Measurements from ENCODE around the gene ITFG1. TPM values are rescaled to one million over a fixed set of nuclear protein-coding genes. Genes with fewer than 3 reads are reported as not detected.

The ITFG1 gene
- total RNA-seq, 4 donors from 2014 or later: 27.4 to 47.0 (median 36.9) TPM

GRCh38 chr16:47431960-47432359 is 28.9 kb downstream of the ITFG1 start:
- Histone ChIP-seq H3K9me3 (no peaks in the 10 kb centered on the region), H3K27ac (no peak overlapping the region), H3K4me1 (no peaks in the 10 kb centered on the region), H3K27me3 (no peaks in the 10 kb centered on the region), H3K4me3 (no peak overlapping the region), H3K36me3 (peaks cover 11% of the 10 kb centered on the region)
- no peak for TF ChIP-seq POLR2AphosphoS5 (IDR thresholded peaks at IDR 0.05)
- no peak for TF ChIP-seq POLR2A (IDR thresholded peaks at IDR 0.05)
- no peak for TF ChIP-seq CTCF (IDR thresholded peaks at IDR 0.05)
- no peak for TF ChIP-seq EP300 (IDR thresholded peaks at IDR 0.05)
- WGBS: 71% methylated on average over 3 of the region's 3 CpGs
- DNase-seq (ENCODE audit: low spot score in 2 of 2): no peak

- H3K4me3 ChIP-seq: no peak overlapping the region
- TF ChIP-seq POLR2AphosphoS5 (IDR thresholded peaks at IDR 0.05): no peak
- no peak for TF ChIP-seq CTCF (IDR thresholded peaks at IDR 0.05)
- no peak for TF ChIP-seq POLR2A (IDR thresholded peaks at IDR 0.05)
- TF ChIP-seq EP300 (IDR thresholded peaks at IDR 0.05): no peak
- no peaks in the 10 kb centered on the region for H3K4me1 ChIP-seq
- peaks cover 31% of the 10 kb centered on the region for H3K36me3 ChIP-seq
- DNase-seq (ENCODE audit: low spot score in 2 of 2): no peak
- 98% methylated on average over 1 of the region's 1 CpG for WGBS
- no peaks in the 10 kb centered on the region for H3K9me3 ChIP-seq
- no peak overlapping the region for H3K27ac ChIP-seq
- H3K27me3 ChIP-seq: no peaks in the 10 kb centered on the region
These were observed 34.1 kb downstream of the ITFG1 start for GRCh38 chr16:47426806-47427205.

GRCh38 chr16:47424846-47425245 is 36.0 kb downstream of the ITFG1 start:
- Histone ChIP-seq H3K4me3 (no peak overlapping the region), H3K9me3 (no peaks in the 10 kb centered on the region), H3K27me3 (no peaks in the 10 kb centered on the region), H3K4me1 (no peaks in the 10 kb centered on the region), H3K27ac (no peak overlapping the region), H3K36me3 (peaks cover 31% of the 10 kb centered on the region)
- no peak for DNase-seq (ENCODE audit: low spot score in 2 of 2)
- TF ChIP-seq CTCF (IDR thresholded peaks at IDR 0.05) (no peak), POLR2AphosphoS5 (IDR thresholded peaks at IDR 0.05) (no peak), POLR2A (IDR thresholded peaks at IDR 0.05) (no peak), EP300 (IDR thresholded peaks at IDR 0.05) (no peak)
- WGBS: 93% methylated on average over 8 of the region's 13 CpGs

- no peaks in the 10 kb centered on the region for H3K9me3 ChIP-seq
- no peak for DNase-seq (ENCODE audit: low spot score in 2 of 2)
- peaks cover 8% of the 10 kb centered on the region for H3K36me3 ChIP-seq
- TF ChIP-seq CTCF (IDR thresholded peaks at IDR 0.05) (no peak), POLR2AphosphoS5 (IDR thresholded peaks at IDR 0.05) (no peak), POLR2A (IDR thresholded peaks at IDR 0.05) (no peak), EP300 (IDR thresholded peaks at IDR 0.05) (no peak)
- H3K27ac ChIP-seq: no peak overlapping the region
- H3K4me3 ChIP-seq: no peak overlapping the region
- H3K27me3 ChIP-seq: no peaks in the 10 kb centered on the region
- no peaks in the 10 kb centered on the region for H3K4me1 ChIP-seq
- WGBS: 100% methylated on average over 1 of the region's 1 CpG
These were observed 44.0 kb downstream of the ITFG1 start for GRCh38 chr16:47416869-47417268.

- TF ChIP-seq EP300 (IDR thresholded peaks at IDR 0.05): no peak
- TF ChIP-seq POLR2A (IDR thresholded peaks at IDR 0.05): no peak
- TF ChIP-seq POLR2AphosphoS5 (IDR thresholded peaks at IDR 0.05): no peak
- no peak for TF ChIP-seq CTCF (IDR thresholded peaks at IDR 0.05)
- H3K36me3 ChIP-seq: peaks cover 8% of the 10 kb centered on the region
- no peak for DNase-seq (ENCODE audit: low spot score in 2 of 2)
- H3K4me1 ChIP-seq: no peaks in the 10 kb centered on the region
- 68% methylated on average over 1 of the region's 1 CpG for WGBS
- H3K27ac ChIP-seq: no peak overlapping the region
- H3K27me3 ChIP-seq: no peaks in the 10 kb centered on the region
- H3K4me3 ChIP-seq: no peak overlapping the region
- no peaks in the 10 kb centered on the region for H3K9me3 ChIP-seq
These were observed 47.8 kb downstream of the ITFG1 start for GRCh38 chr16:47413041-47413440.

Data from suprapubic skin (tissue), 4 donors.